GM12878 (cell line): Measurements from ENCODE around the gene IL22. TPM values are rescaled to one million over a fixed set of nuclear protein-coding genes. Genes with fewer than 3 reads are reported as not detected.

ENCODE experiments used
- ATAC-seq: fragments of 200-7000 bp; cut with Tn5 transposase; 3 replicates; pipeline ENCODE4 v1.9.1; 2020; ENCODE audit warnings: mild to moderate bottlenecking, moderate library complexity
- BruUV-seq: library from RNA; stranded (reverse); fragments of 400-500 nt; replicated peaks from 2 replicates; lab custom pipeline; 2021; lab: Mats Ljungman, UMichigan
- CTCF ChIA-PET: fragments of 300-600 bp; sonication (Branson Sonifier 250); formaldehyde crosslinking; extraction: SDS; loops from one replicate; lab custom pipeline; 2021; ENCODE audit warnings: inconsistent platforms; lab: Yijun Ruan, JAX
- POLR2A ChIA-PET: fragments of 350-600 bp; formaldehyde crosslinking; extraction: SDS; loops from one replicate; lab custom pipeline; 2021; ENCODE audit warnings: inconsistent platforms; lab: Charles Lee
- RAD21 ChIA-PET: fragments of 300-600 bp; sonication (Branson Sonifier 250); formaldehyde crosslinking; loops from one replicate; lab custom pipeline; 2023; ENCODE audit warnings: antibody characterized with exemption; ENCODE audit not compliant: unreplicated experiment; lab: Charles Lee
- SMC1A ChIA-PET: fragments of 300-600 bp; sonication (Branson Sonifier 250); formaldehyde crosslinking; loops from one replicate; lab custom pipeline; 2023; ENCODE audit not compliant: unreplicated experiment, uncharacterized antibody; lab: Charles Lee
- DNase-seq: peaks from one replicate; pipeline ENCODE4 v3.0.0-alpha.2; 2011; ENCODE audit warnings: low read depth, low spot score
- FAIRE-seq: peaks from 3 replicates; lab custom pipeline; 2011; peaks lifted over from hg19 to GRCh38; lab: Jason Lieb, UNC
- H2AFZ ChIP-seq: 2 replicates; pipeline ENCODE4 v1.6.0; 2011; ENCODE audit warnings: low read depth, low read length, control low read depth; ENCODE audit not compliant: control insufficient read depth
- H3K27ac ChIP-seq: 2 replicates; pipeline ENCODE4 v1.5.1; 2011; ENCODE audit warnings: control low read depth; ENCODE audit not compliant: control insufficient read depth, insufficient read depth
- H3K27me3 ChIP-seq, 2 experiments: replicated peaks in 1 of 2; 2 replicates each; pipeline versions ENCODE4 v1.6.0 to v1.6.1; 2011; ENCODE audit warnings: low read length in 1 of 2; ENCODE audit not compliant: control insufficient read depth in 2 of 2, insufficient read depth in 2 of 2
- H3K36me3 ChIP-seq, 2 experiments: 2 replicates each; pipeline ENCODE4 v1.5.1; 2011; ENCODE audit warnings: low read length in 1 of 2; ENCODE audit not compliant: control insufficient read depth in 2 of 2, insufficient read depth in 2 of 2
- H3K4me1 ChIP-seq: 2 replicates; pipeline ENCODE4 v1.6.1; 2011; ENCODE audit warnings: mild to moderate bottlenecking, low read length, moderate library complexity, mixed read lengths; ENCODE audit not compliant: control insufficient read depth, insufficient read depth
- H3K4me2 ChIP-seq: 2 replicates; pipeline ENCODE4 v1.6.0; 2011; ENCODE audit warnings: control low read depth; ENCODE audit not compliant: control insufficient read depth, insufficient read depth
- H3K4me3 ChIP-seq: fragments of 200-600 bp; sonication (generic); 2 replicates; pipeline ENCODE4 v1.5.1; 2016
- H3K79me2 ChIP-seq: 2 replicates; pipeline ENCODE4 v1.6.0; 2011; ENCODE audit warnings: low read length; ENCODE audit not compliant: control insufficient read depth, insufficient read depth
- H3K9ac ChIP-seq: 2 replicates; pipeline ENCODE4 v1.8.0; 2011; ENCODE audit warnings: low read length, control low read depth, mixed read lengths; ENCODE audit not compliant: control insufficient read depth, insufficient read depth
- H3K9me3 ChIP-seq: replicated peaks from 3 replicates; pipeline ENCODE4 v1.5.1; 2011; ENCODE audit warnings: mild to moderate bottlenecking, low read length; ENCODE audit not compliant: control insufficient read depth, insufficient read depth
- H4K20me1 ChIP-seq: 2 replicates; pipeline ENCODE4 v1.6.0; 2011; ENCODE audit not compliant: control insufficient read depth, insufficient read depth
- BCL3 ChIP-seq: IDR thresholded peaks from 2 replicates; pipeline ENCODE4 v1.6.1; 2011; ENCODE audit warnings: borderline replicate concordance, low read depth, mild to moderate bottlenecking, moderate library complexity, low read length; ENCODE audit not compliant: insufficient read depth, poor library complexity, severe bottlenecking
- BRCA1 ChIP-seq: IDR thresholded peaks from 2 replicates; pipeline ENCODE4 v1.6.1; 2011; ENCODE audit warnings: low read depth, low read length, improper control_type of control experiment
- CHD4 ChIP-seq: fragments of 200-600 bp; sonication (generic); IDR thresholded peaks from 2 replicates; pipeline ENCODE4 v1.6.1; 2016; ENCODE audit warnings: mild to moderate bottlenecking
- RB1 ChIP-seq: fragments of 450-650 bp; formaldehyde crosslinking; IDR thresholded peaks from 2 replicates; pipeline ENCODE4 v1.6.1; 2017; ENCODE audit warnings: mild to moderate bottlenecking, borderline replicate concordance
- RBBP5 ChIP-seq: fragments of 200-600 bp; sonication (generic); conservative IDR thresholded peaks from 2 replicates; pipeline ENCODE4 v1.6.1; 2016
- SP1 ChIP-seq: IDR thresholded peaks from one replicate; pipeline ENCODE4 v1.6.1; 2011; ENCODE audit warnings: low read depth, low read length
- SREBF2 ChIP-seq: IDR thresholded peaks from 2 replicates; pipeline ENCODE4 v1.6.1; 2012; ENCODE audit warnings: mild to moderate bottlenecking, low read length
- TCF12 ChIP-seq: IDR thresholded peaks from 2 replicates; pipeline ENCODE4 v1.6.1; 2011; ENCODE audit warnings: low read depth, mild to moderate bottlenecking, low read length
- WRNIP1 ChIP-seq: IDR thresholded peaks from 2 replicates; pipeline ENCODE4 v1.6.1; 2011; ENCODE audit warnings: low read depth, low read length, improper control_type of control experiment, borderline replicate concordance
- ZNF622 ChIP-seq: fragments of 450-650 bp; IDR thresholded peaks from 2 replicates; pipeline ENCODE4 v1.6.1; 2017; ENCODE audit warnings: mild to moderate bottlenecking, inconsistent platforms
- in situ Hi-C: fragments of 300-500 bp; cut with MboI; formaldehyde crosslinking; loops from 9 replicates; pipeline ENCODE4 v1.14.3; 2018; ENCODE audit warnings: mixed read lengths
- intact Hi-C: fragments of 100-400 bp; cut with micrococcal nuclease; formaldehyde crosslinking; loops from one replicate; pipeline ENCODE4 v1.14.2; 2022; ENCODE audit not compliant: unreplicated experiment
- polyA plus RNA-seq, 11 experiments: library from polyadenylated mRNA; depleted of rRNA in 4 of 11; unstranded in 6 of 11; stranded (reverse) in 5 of 11; fragments of >200 nt; fragmentation: Nextera tagmentation in 4 of 11; fragmentation: Illumina TruSeq in 1 of 11; extraction: Ambion mirVana in 4 of 11; extraction: Trizol in 1 of 11; gene quantifications; 1 replicate in 1 of 11; 2 replicates in 10 of 11; pipeline versions ENCODE4 v1.2.1 to v1.2.3, GENCODE V29; 2011 to 2016; ENCODE audit warnings: inconsistent platforms in 2 of 11, missing spikeins in 2 of 11, low read depth in 1 of 11
- total RNA-seq, 4 experiments: library from RNA; depleted of rRNA in 3 of 4; stranded (reverse); fragments of >200 nt in 3 of 4; fragmentation: Illumina TruSeq in 1 of 4; extraction: Trizol in 1 of 4; gene quantifications; 2 replicates each; pipeline versions ENCODE4 v1.2.1 to v1.2.3, GENCODE V29; 2013 to 2021
- TF ChIP-seq, protein P1 (sequence below): fragments of 450-650 bp; IDR thresholded peaks from 2 replicates; pipeline ENCODE4 v1.6.1; 2018; ENCODE audit warnings: mild to moderate bottlenecking, low read depth, moderate library complexity; ENCODE audit not compliant: partially characterized antibody

Gene IL22
- total and polyA plus RNA-seq, 10 of the 15 experiments (the other 5 are each of a cell fraction or from before 2014, with no cell fraction given), result not detected

- no peaks in the 10 kb centered on the region for H3K27me3 ChIP-seq
- H2AFZ ChIP-seq, result no peak overlapping the region
- no peak overlapping the region for H3K9ac ChIP-seq
- TF ChIP-seq RBBP5, result no peak
- no peak for TF ChIP-seq RB1
- no peak for TF ChIP-seq CHD4
- no peak for TF ChIP-seq TCF12
- TF ChIP-seq BRCA1, result no peak
- TF ChIP-seq, protein P1, sequence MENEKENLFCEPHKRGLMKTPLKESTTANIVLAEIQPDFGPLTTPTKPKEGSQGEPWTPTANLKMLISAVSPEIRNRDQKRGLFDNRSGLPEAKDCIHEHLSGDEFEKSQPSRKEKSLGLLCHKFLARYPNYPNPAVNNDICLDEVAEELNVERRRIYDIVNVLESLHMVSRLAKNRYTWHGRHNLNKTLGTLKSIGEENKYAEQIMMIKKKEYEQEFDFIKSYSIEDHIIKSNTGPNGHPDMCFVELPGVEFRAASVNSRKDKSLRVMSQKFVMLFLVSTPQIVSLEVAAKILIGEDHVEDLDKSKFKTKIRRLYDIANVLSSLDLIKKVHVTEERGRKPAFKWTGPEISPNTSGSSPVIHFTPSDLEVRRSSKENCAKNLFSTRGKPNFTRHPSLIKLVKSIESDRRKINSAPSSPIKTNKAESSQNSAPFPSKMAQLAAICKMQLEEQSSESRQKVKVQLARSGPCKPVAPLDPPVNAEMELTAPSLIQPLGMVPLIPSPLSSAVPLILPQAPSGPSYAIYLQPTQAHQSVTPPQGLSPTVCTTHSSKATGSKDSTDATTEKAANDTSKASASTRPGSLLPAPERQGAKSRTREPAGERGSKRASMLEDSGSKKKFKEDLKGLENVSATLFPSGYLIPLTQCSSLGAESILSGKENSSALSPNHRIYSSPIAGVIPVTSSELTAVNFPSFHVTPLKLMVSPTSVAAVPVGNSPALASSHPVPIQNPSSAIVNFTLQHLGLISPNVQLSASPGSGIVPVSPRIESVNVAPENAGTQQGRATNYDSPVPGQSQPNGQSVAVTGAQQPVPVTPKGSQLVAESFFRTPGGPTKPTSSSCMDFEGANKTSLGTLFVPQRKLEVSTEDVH, result no peak
- no peak for TF ChIP-seq ZNF622
- TF ChIP-seq BCL3, result no peak
- no peak for TF ChIP-seq SREBF2
- no peak for TF ChIP-seq SP1
- TF ChIP-seq WRNIP1, result no peak
- in situ Hi-C loops, result no loop called here
- BruUV-seq, result no TSS peak
- no peak overlapping the region for H3K4me3 ChIP-seq
- CTCF ChIA-PET, result interaction anchor here (2.8 kb wide), 1 partner anchor 11 kb away, joined by 11 read pairs; no protein-coding TSS in a partner anchor
- no peak overlapping the region for H3K27ac ChIP-seq
- no peaks in the 10 kb centered on the region for H3K36me3 ChIP-seq
- no peak overlapping the region for H3K4me2 ChIP-seq
- intact Hi-C loops, result no loop called here
- no peak for ATAC-seq
- H3K4me1 ChIP-seq, result peaks cover 3% of the 10 kb centered on the region; the same call in 1 of the 2 replicates
- H4K20me1 ChIP-seq, result no peaks in the 10 kb centered on the region
- no peaks in the 10 kb centered on the region; the same call in 2 of the 3 replicates for H3K9me3 ChIP-seq
- DNase-seq, result no peak
- no peak for FAIRE-seq
- H3K79me2 ChIP-seq, result no peaks in the 10 kb centered on the region
- POLR2A ChIA-PET, result no interaction called here
- RAD21 ChIA-PET, result no interaction called here
- SMC1A ChIA-PET, result interaction anchor here (1.5 to 4.4 kb wide), 2 partner anchors 11 to 14 kb away, joined by 3 to 12 read pairs; no protein-coding TSS in a partner anchor
Measured at GRCh38 chr12:68272732-68273131, 19.3 kb upstream of the IL22 start.
